DND-41 (cell line): ENCODE data around the gene WNT5B.

ENCODE experiments used
- EZH2 ChIP-seq: IDR thresholded peaks from 3 replicates; pipeline ENCODE4 v1.6.1; 2012; ENCODE audit warnings: borderline replicate concordance, low read depth, mild to moderate bottlenecking, moderate library complexity, low read length, inconsistent platforms; ENCODE audit not compliant: severe bottlenecking
- TF ChIP-seq, protein P1 (sequence below): IDR thresholded peaks from 2 replicates; pipeline ENCODE4 v1.5.1; 2012; ENCODE audit warnings: borderline replicate concordance, low read length, moderate library complexity, mild to moderate bottlenecking; ENCODE audit not compliant: poor library complexity, severe bottlenecking; ENCODE audit errors: extremely low read depth

DNA sequence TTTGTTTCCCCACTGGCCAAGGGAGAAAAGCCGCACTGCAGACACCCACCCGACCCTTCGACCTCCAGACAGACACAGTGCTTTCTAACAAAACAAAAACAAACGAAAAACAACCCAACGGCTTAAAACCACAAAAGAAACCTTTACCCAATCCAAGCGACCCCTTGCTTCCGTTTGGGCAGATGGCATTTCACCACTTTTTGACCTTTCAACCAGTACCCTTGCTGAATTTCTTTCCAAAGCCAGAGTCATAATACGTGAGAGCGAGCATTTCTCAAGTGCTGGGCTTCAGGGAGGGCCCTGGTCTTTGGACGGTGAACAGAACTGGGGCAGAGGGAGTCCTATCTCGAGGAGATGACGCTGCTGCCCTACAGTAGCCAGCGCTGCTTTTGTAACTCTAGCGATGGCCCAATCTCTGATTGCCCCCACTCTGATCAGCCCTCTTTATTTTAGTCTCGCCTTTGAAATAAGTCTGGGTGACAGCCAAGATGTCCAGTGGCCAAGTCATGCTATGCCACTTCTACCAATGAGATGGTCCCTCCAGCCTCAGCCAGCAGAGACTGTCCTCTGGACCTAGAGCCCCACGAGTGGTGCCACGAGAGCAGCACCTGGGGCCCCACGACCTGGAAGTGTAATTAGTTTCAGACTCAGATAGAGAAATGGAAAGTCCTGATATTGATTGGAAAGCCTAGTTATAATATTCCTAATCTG is 40.0 kb downstream of the WNT5B start:
- TF ChIP-seq, protein P1, sequence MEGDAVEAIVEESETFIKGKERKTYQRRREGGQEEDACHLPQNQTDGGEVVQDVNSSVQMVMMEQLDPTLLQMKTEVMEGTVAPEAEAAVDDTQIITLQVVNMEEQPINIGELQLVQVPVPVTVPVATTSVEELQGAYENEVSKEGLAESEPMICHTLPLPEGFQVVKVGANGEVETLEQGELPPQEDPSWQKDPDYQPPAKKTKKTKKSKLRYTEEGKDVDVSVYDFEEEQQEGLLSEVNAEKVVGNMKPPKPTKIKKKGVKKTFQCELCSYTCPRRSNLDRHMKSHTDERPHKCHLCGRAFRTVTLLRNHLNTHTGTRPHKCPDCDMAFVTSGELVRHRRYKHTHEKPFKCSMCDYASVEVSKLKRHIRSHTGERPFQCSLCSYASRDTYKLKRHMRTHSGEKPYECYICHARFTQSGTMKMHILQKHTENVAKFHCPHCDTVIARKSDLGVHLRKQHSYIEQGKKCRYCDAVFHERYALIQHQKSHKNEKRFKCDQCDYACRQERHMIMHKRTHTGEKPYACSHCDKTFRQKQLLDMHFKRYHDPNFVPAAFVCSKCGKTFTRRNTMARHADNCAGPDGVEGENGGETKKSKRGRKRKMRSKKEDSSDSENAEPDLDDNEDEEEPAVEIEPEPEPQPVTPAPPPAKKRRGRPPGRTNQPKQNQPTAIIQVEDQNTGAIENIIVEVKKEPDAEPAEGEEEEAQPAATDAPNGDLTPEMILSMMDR, result no peak
- TF ChIP-seq EZH2, result no peak
